Natural killer cell (primary cell): ENCODE measurements around the gene SLC35E4. TPM values are rescaled to one million over a fixed set of nuclear protein-coding genes. Genes with fewer than 3 reads are reported as not detected.

Experiments used
- ATAC-seq, 3 donors: fragments of 150-1000 bp in 2 of 3; fragments of 200-7000 bp in 1 of 3; cut with Tn5 transposase; 1 replicate in 1 of 3; 2 replicates in 2 of 3; pipeline ENCODE4 v1.10.0; 2021; ENCODE audit warnings: mild to moderate bottlenecking in 2 of 3, moderate library complexity in 2 of 3
- DNase-seq, 2 donors: peaks; one replicate each; pipeline versions ENCODE4 v3.0.0 to v3.0.0-alpha.2; 2013 to 2021; ENCODE audit warnings: mixed read lengths in 1 of 2
- H3K27ac ChIP-seq: one replicate; pipeline ENCODE4 v1.5.1; 2013; ENCODE audit warnings: mild to moderate bottlenecking, low read length
- H3K27me3 ChIP-seq: one replicate; pipeline ENCODE4 v1.6.1; 2013; ENCODE audit warnings: low read length; ENCODE audit not compliant: control insufficient read depth, insufficient read depth
- H3K36me3 ChIP-seq: one replicate; pipeline ENCODE4 v1.6.1; 2013; ENCODE audit warnings: low read length; ENCODE audit not compliant: control insufficient read depth, insufficient read depth
- H3K4me1 ChIP-seq: one replicate; pipeline ENCODE4 v1.6.1; 2013; ENCODE audit warnings: low read length; ENCODE audit not compliant: control insufficient read depth, insufficient read depth
- H3K4me3 ChIP-seq: one replicate; pipeline ENCODE4 v1.5.1; 2013; ENCODE audit warnings: low read length
- H3K9me3 ChIP-seq: one replicate; pipeline ENCODE4 v1.6.1; 2013; ENCODE audit warnings: low read length; ENCODE audit not compliant: control insufficient read depth, insufficient read depth
- H3K27ac Mint-ChIP-seq, 2 donors: one replicate each; pipeline ENCODE4 v1.8.0; 2022; ENCODE audit warnings: mild to moderate bottlenecking in 2 of 2, mixed read lengths in 2 of 2, moderate library complexity in 1 of 2
- H3K27me3 Mint-ChIP-seq, 2 donors: one replicate each; pipeline ENCODE4 v1.8.0; 2022; ENCODE audit warnings: low read depth in 2 of 2, mixed read lengths in 2 of 2
- H3K36me3 Mint-ChIP-seq: one replicate; pipeline ENCODE4 v1.8.0; 2022; ENCODE audit warnings: mixed read lengths
- H3K4me1 Mint-ChIP-seq, 2 donors: one replicate each; pipeline ENCODE4 v1.8.0; 2022; ENCODE audit warnings: mixed read lengths in 2 of 2
- H3K4me3 Mint-ChIP-seq: one replicate; pipeline ENCODE4 v1.8.0; 2022; ENCODE audit warnings: mild to moderate bottlenecking, moderate library complexity, mixed read lengths
- H3K9me3 Mint-ChIP-seq, 2 donors: one replicate each; pipeline ENCODE4 v1.8.0; 2022; ENCODE audit warnings: mixed read lengths in 2 of 2
- WGBS: methylation state at CpG from one replicate; pipeline ENCODE4 v1.1.7; 2013; ENCODE audit warnings: missing lambda C conversion rate; ENCODE audit not compliant: insufficient coverage; 5-methylcytosine and 5-hydroxymethylcytosine counted together
- intact Hi-C: fragments of 100-400 bp; cut with micrococcal nuclease; formaldehyde crosslinking; loops from one replicate; pipeline ENCODE4 v1.14.2; 2022
- total RNA-seq, 4 donors: library from RNA; stranded (reverse); fragments of 120-200 nt in 1 of 4; gene quantifications; one replicate each; pipeline versions ENCODE4 v1.2.3 to v1.2.4, GENCODE V29; 2013 to 2022
- TF ChIP-seq, protein P1 (sequence below): fragments of 200-600 bp; IDR thresholded peaks from one replicate; pipeline ENCODE4 v1.8.0; 2022; ENCODE audit warnings: antibody characterized with exemption

The SLC35E4 gene
- total RNA-seq, 3 donors from 2014 or later (not counting 1 experiment from before 2014, with no cell fraction given), result 2.9 to 5.8 (median 2.9) TPM

DNA sequence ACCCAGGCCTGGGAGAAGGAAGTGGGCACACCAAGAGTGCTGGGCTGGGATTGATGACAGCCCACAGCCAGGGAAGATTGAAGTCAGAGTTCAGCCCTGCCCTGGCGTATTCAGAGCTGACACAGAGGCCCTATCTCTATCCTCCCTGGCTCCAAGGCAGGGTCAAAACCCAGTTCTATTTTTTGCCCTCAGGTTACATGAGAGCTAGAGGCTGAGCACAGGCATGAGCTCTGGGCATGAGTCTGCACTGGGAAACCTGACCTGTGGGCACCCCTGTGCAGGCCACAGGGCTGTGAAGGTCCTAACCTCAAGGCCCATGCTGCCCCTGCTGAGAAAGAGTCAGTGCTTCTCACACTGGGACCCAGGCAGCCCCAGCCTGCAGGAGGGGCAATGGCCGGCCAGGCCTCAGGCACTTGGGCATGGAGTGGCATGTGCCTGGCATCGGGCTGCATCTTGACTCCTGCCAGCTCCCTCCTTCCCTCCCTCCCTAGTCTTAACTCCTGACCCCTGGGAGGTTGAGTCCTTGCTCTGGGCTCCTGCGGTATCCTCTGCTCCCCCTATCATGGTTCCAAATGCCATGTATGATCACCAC is 5.4 kb downstream of the SLC35E4 start:
- TF ChIP-seq, protein P1, sequence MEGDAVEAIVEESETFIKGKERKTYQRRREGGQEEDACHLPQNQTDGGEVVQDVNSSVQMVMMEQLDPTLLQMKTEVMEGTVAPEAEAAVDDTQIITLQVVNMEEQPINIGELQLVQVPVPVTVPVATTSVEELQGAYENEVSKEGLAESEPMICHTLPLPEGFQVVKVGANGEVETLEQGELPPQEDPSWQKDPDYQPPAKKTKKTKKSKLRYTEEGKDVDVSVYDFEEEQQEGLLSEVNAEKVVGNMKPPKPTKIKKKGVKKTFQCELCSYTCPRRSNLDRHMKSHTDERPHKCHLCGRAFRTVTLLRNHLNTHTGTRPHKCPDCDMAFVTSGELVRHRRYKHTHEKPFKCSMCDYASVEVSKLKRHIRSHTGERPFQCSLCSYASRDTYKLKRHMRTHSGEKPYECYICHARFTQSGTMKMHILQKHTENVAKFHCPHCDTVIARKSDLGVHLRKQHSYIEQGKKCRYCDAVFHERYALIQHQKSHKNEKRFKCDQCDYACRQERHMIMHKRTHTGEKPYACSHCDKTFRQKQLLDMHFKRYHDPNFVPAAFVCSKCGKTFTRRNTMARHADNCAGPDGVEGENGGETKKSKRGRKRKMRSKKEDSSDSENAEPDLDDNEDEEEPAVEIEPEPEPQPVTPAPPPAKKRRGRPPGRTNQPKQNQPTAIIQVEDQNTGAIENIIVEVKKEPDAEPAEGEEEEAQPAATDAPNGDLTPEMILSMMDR, result no peak
- no peak overlapping the region for H3K4me3 Mint-ChIP-seq

DNA sequence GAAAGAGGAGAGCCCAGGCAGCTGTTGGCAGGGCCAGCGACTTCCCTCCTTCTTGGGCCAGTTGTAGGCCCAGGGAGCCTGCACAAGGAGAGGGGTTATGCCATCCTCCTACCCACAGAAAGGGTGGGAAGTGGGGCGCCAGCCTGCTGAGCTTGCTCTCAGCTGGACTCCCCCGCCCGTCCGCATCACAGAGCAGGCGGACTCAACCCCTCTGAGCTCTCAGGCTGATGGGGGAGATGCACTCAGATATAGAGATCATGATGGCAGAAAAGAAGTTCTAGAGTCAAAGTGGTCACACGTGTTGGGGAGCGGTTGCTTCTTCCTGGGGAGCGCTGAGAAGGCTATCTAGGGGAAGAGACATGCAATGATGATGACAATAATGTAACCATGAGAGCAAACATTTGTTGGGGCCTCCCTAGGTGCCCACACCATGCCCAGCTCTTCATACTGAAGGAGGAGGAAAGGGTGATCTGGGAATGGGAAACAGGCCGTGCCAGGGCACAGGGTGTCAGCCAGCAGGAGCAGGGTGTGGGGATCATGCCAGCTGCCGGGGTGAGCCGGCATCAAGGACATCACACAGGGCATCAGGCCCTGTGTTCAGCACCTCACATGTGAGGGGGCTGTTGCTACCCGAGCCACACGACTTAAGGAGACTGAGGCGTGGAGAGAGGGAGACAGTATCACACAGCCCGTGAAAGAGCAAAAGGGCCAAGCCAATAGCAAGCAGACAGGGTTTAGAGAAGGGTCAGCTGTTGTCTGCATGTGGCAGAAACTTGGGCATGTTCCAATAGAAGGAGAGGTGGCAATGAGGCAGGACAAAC is 7.7 kb downstream of the SLC35E4 start:
- H3K4me3 ChIP-seq, result no peak overlapping the region
- Mint-ChIP-seq H3K27ac (peak overlapping the region in 1 of 2 donors; percentile 47), H3K9me3 (no peaks in the 10 kb centered on the region), H3K27me3 (no peaks in the 10 kb centered on the region), H3K36me3 (no peaks in the 10 kb centered on the region), H3K4me3 (no peak overlapping the region), H3K4me1 (no peaks in the 10 kb centered on the region)
- TF ChIP-seq, protein P1, result no peak
- no peaks in the 10 kb centered on the region for H3K27me3 ChIP-seq
- intact Hi-C loops, result no loop called here
- no peaks in the 10 kb centered on the region for H3K9me3 ChIP-seq
- WGBS, result 93% methylated on average over 16 of the region's 16 CpGs
- H3K27ac ChIP-seq, result no peak overlapping the region
- no peaks in the 10 kb centered on the region for H3K4me1 ChIP-seq
- no peaks in the 10 kb centered on the region for H3K36me3 ChIP-seq
- ATAC-seq, result no peak
- no peak for DNase-seq

More for the DNA sequence above, 5.4 kb downstream of the SLC35E4 start:
- no peaks in the 10 kb centered on the region for H3K9me3 ChIP-seq
- Mint-ChIP-seq H3K27ac (no peak overlapping the region), H3K36me3 (no peaks in the 10 kb centered on the region), H3K9me3 (no peaks in the 10 kb centered on the region), H3K4me1 (peaks cover 0 to 8% of the 10 kb centered on the region in 2 donors), H3K27me3 (no peaks in the 10 kb centered on the region)
- intact Hi-C loops, result no loop called here
- H3K36me3 ChIP-seq, result no peaks in the 10 kb centered on the region
- no peaks in the 10 kb centered on the region for H3K27me3 ChIP-seq
- no peak overlapping the region for H3K27ac ChIP-seq
- H3K4me1 ChIP-seq, result peaks cover 19% of the 10 kb centered on the region
- ATAC-seq, result no peak
- H3K4me3 ChIP-seq, result no peak overlapping the region
- no peak for DNase-seq
- 96% methylated on average over 4 of the region's 4 CpGs for WGBS

DNA sequence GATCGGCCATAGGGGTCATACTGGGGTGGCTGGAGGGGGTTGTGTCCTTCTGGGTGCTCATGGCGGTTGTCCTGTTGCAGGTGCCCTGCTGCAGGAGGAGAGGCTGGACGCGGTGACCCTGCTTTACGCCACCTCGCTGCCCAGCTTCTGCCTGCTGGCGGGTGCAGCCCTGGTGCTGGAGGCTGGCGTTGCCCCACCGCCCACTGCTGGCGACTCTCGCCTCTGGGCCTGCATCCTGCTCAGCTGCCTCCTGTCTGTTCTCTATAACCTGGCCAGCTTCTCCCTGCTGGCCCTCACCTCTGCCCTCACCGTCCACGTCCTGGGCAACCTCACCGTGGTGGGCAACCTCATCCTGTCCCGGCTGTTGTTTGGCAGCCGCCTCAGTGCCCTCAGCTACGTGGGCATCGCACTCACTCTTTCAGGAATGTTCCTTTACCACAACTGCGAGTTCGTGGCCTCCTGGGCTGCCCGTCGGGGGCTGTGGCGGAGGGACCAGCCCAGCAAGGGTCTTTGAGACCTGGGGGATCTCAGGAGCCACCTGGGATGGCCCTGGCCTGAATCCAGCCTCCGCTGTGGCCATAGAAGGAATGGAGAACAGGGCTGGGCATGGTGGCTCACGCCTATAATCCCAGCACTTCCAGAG is 11.1 kb downstream of the SLC35E4 start:
- no peaks in the 10 kb centered on the region for H3K9me3 ChIP-seq
- H3K4me3 Mint-ChIP-seq, result no peak overlapping the region
- intact Hi-C loops, result no loop called here
- WGBS, result 89% methylated on average over 25 of the region's 25 CpGs
- no peaks in the 10 kb centered on the region for H3K36me3 Mint-ChIP-seq
- no peak overlapping the region for H3K27ac ChIP-seq
- DNase-seq, result no peak
- peaks cover 11% of the 10 kb centered on the region for H3K4me1 ChIP-seq
- TF ChIP-seq, protein P1, result no peak
- H3K27me3 ChIP-seq, result no peaks in the 10 kb centered on the region
- H3K27ac Mint-ChIP-seq, result no peak overlapping the region
- no peaks in the 10 kb centered on the region for H3K4me1 Mint-ChIP-seq
- H3K27me3 Mint-ChIP-seq, result no peaks in the 10 kb centered on the region
- no peak overlapping the region for H3K4me3 ChIP-seq
- H3K36me3 ChIP-seq, result no peaks in the 10 kb centered on the region
- H3K9me3 Mint-ChIP-seq, result no peaks in the 10 kb centered on the region
- no peak for ATAC-seq
